IMR-90 (cell line): Measurements from ENCODE around the gene PKP4. TPM values are rescaled to one million over a fixed set of nuclear protein-coding genes. Genes with fewer than 3 reads are reported as not detected.

Experiments used
- ATAC-seq: fragments of 200-7000 bp; cut with Tn5 transposase; 2 replicates; pipeline ENCODE4 v1.9.1; 2020; ENCODE audit warnings: low read depth, mild to moderate bottlenecking, moderate library complexity
- BruUV-seq: library from RNA; stranded (reverse); fragments of 400-500 nt; replicated peaks from 2 replicates; lab custom pipeline; 2021; lab: Mats Ljungman, UMichigan
- CTCF ChIA-PET: fragments of 300-600 bp; formaldehyde crosslinking; extraction: SDS; loops from one replicate; lab custom pipeline; 2021; ENCODE audit warnings: antibody characterized with exemption; lab: Yijun Ruan, JAX
- POLR2A ChIA-PET: fragments of 300-600 bp; sonication (Branson Sonifier 250); formaldehyde crosslinking; loops from one replicate; lab custom pipeline; 2022; ENCODE audit warnings: antibody characterized with exemption; ENCODE audit not compliant: unreplicated experiment; lab: Charles Lee
- DNase-seq: peaks from one replicate; pipeline ENCODE4 v3.0.0; 2013
- H2AFZ ChIP-seq: replicated peaks from 2 replicates; pipeline ENCODE3; 2013; ENCODE audit warnings: low read length, mild to moderate bottlenecking; ENCODE audit not compliant: poor library complexity
- H2AK5ac ChIP-seq: 2 replicates; pipeline ENCODE4 v1.6.1; 2013; ENCODE audit warnings: low read depth, low read length, inconsistent platforms
- H2AK9ac ChIP-seq: replicated peaks from 2 replicates; pipeline ENCODE3; 2013; ENCODE audit warnings: mild to moderate bottlenecking, low read depth, low read length, moderate library complexity; ENCODE audit not compliant: poor library complexity
- H2BK120ac ChIP-seq: 2 replicates; pipeline ENCODE4 v1.6.1; 2013; ENCODE audit warnings: low read depth, low read length, inconsistent platforms
- H2BK15ac ChIP-seq: 3 replicates; pipeline ENCODE4 v1.6.1; 2013; ENCODE audit warnings: low read depth, low read length, inconsistent platforms
- H2BK20ac ChIP-seq: 2 replicates; pipeline ENCODE4 v1.6.1; 2013; ENCODE audit warnings: low read depth, mild to moderate bottlenecking, inconsistent platforms, low read length, moderate library complexity
- H2BK5ac ChIP-seq: 2 replicates; pipeline ENCODE4 v1.6.1; 2013; ENCODE audit warnings: mild to moderate bottlenecking, low read depth, low read length, inconsistent platforms; ENCODE audit not compliant: poor library complexity, severe bottlenecking
- H3K14ac ChIP-seq: replicated peaks from 2 replicates; pipeline ENCODE4 v1.6.1; 2013; ENCODE audit warnings: low read depth, low read length, inconsistent platforms
- H3K18ac ChIP-seq: 2 replicates; pipeline ENCODE4 v1.6.1; 2013; ENCODE audit warnings: low read depth, low read length, control low read depth
- H3K23ac ChIP-seq: 2 replicates; pipeline ENCODE4 v1.6.1; 2013; ENCODE audit warnings: low read depth, low read length, inconsistent platforms
- H3K27ac ChIP-seq: 2 replicates; pipeline ENCODE4 v1.5.1; 2013; ENCODE audit warnings: mild to moderate bottlenecking, control low read depth, low read length; ENCODE audit not compliant: insufficient read depth
- H3K27me3 ChIP-seq: 2 replicates; pipeline ENCODE4 v1.6.1; 2013; ENCODE audit warnings: low read length; ENCODE audit not compliant: control insufficient read depth, insufficient read depth
- H3K36me3 ChIP-seq: 2 replicates; pipeline ENCODE4 v1.6.1; 2013; ENCODE audit warnings: low read length, mixed read lengths; ENCODE audit not compliant: control insufficient read depth, insufficient read depth
- H3K4ac ChIP-seq: 2 replicates; pipeline ENCODE4 v1.6.1; 2013; ENCODE audit warnings: low read depth, low read length, inconsistent platforms
- H3K4me1 ChIP-seq: 2 replicates; pipeline ENCODE4 v1.6.1; 2013; ENCODE audit warnings: low read length, mixed read lengths; ENCODE audit not compliant: control insufficient read depth, insufficient read depth
- H3K4me2 ChIP-seq: 2 replicates; pipeline ENCODE4 v1.6.1; 2013; ENCODE audit warnings: low read depth, mild to moderate bottlenecking, control low read depth, low read length, moderate library complexity
- H3K4me3 ChIP-seq: 2 replicates; pipeline ENCODE4 v1.5.1; 2013; ENCODE audit warnings: low read depth, mild to moderate bottlenecking, control low read depth, low read length, moderate library complexity; ENCODE audit not compliant: insufficient read depth
- H3K56ac ChIP-seq: 2 replicates; pipeline ENCODE4 v1.6.1; 2013; ENCODE audit warnings: low read length, inconsistent platforms; ENCODE audit not compliant: insufficient read depth; ENCODE audit errors: extremely low read depth
- H3K79me1 ChIP-seq, 2 experiments: 2 replicates each; pipeline ENCODE4 v1.6.1; 2013; ENCODE audit warnings: low read length in 2 of 2, inconsistent platforms in 1 of 2, low read depth in 1 of 2
- H3K9ac ChIP-seq: 2 replicates; pipeline ENCODE4 v1.6.1; 2013; ENCODE audit warnings: low read depth, low read length, control low read depth
- H3K9me1 ChIP-seq: 2 replicates; pipeline ENCODE4 v1.6.1; 2013; ENCODE audit warnings: low read length, inconsistent platforms; ENCODE audit not compliant: insufficient read depth
- H3K9me3 ChIP-seq: 2 replicates; pipeline ENCODE4 v1.6.1; 2013; ENCODE audit warnings: low read length; ENCODE audit not compliant: control insufficient read depth, insufficient read depth
- H4K20me1 ChIP-seq: 2 replicates; pipeline ENCODE4 v1.6.1; 2013; ENCODE audit warnings: low read length, inconsistent platforms; ENCODE audit not compliant: insufficient read depth
- H4K5ac ChIP-seq: 2 replicates; pipeline ENCODE4 v1.6.1; 2013; ENCODE audit warnings: mild to moderate bottlenecking, low read depth, low read length, control low read depth
- H4K8ac ChIP-seq, 2 experiments: 2 replicates each; pipeline ENCODE4 v1.6.1; 2013; ENCODE audit warnings: low read depth in 2 of 2, low read length in 2 of 2, control low read depth in 1 of 2, inconsistent platforms in 1 of 2
- H4K91ac ChIP-seq: 2 replicates; pipeline ENCODE4 v1.6.1; 2013; ENCODE audit warnings: low read depth, low read length, inconsistent platforms; ENCODE audit not compliant: insufficient read depth
- BHLHE40 ChIP-seq: fragments of 150-350 bp; IDR thresholded peaks from 2 replicates; pipeline ENCODE4 v1.6.1; 2016; ENCODE audit warnings: mild to moderate bottlenecking, low read depth, low read length
- CEBPB ChIP-seq: IDR thresholded peaks from 2 replicates; pipeline ENCODE4 v1.6.1; 2012; ENCODE audit warnings: low read depth, low read length, improper control_type of control experiment
- CHD1 ChIP-seq: IDR thresholded peaks from 2 replicates; pipeline ENCODE4 v1.6.1; 2012; ENCODE audit warnings: low read depth, low read length, improper control_type of control experiment
- FOS ChIP-seq: fragments of 150-350 bp; IDR thresholded peaks from 2 replicates; pipeline ENCODE4 v1.6.1; 2016; ENCODE audit warnings: low read depth, low read length
- MAFK ChIP-seq: IDR thresholded peaks from 2 replicates; pipeline ENCODE4 v1.6.1; 2012; ENCODE audit warnings: low read depth, low read length, improper control_type of control experiment
- MAZ ChIP-seq: IDR thresholded peaks from 2 replicates; pipeline ENCODE4 v1.6.1; 2012; ENCODE audit warnings: low read depth, mild to moderate bottlenecking, low read length, improper control_type of control experiment, moderate library complexity, borderline replicate concordance
- MXI1 ChIP-seq: IDR thresholded peaks from 2 replicates; pipeline ENCODE4 v1.6.1; 2012; ENCODE audit warnings: low read depth, mild to moderate bottlenecking, low read length, moderate library complexity, borderline replicate concordance
- NFE2L2 ChIP-seq: fragments of 150-350 bp; IDR thresholded peaks from 2 replicates; pipeline ENCODE4 v1.6.1; 2016; ENCODE audit warnings: low read depth, mild to moderate bottlenecking, low read length
- POLR2A ChIP-seq: IDR thresholded peaks from 2 replicates; pipeline ENCODE4 v1.6.1; 2012; ENCODE audit warnings: mild to moderate bottlenecking, low read depth, low read length
- RAD21 ChIP-seq: IDR thresholded peaks from 2 replicates; pipeline ENCODE4 v1.6.1; 2012; ENCODE audit warnings: low read length, improper control_type of control experiment
- RCOR1 ChIP-seq: IDR thresholded peaks from 2 replicates; pipeline ENCODE4 v1.6.1; 2012; ENCODE audit warnings: mild to moderate bottlenecking, low read length, improper control_type of control experiment; ENCODE audit not compliant: insufficient replicate concordance
- RFX5 ChIP-seq: IDR thresholded peaks from 2 replicates; pipeline ENCODE4 v1.8.0; 2012; ENCODE audit warnings: low read depth, mild to moderate bottlenecking, low read length, moderate library complexity
- SMC3 ChIP-seq: fragments of 150-350 bp; IDR thresholded peaks from 2 replicates; pipeline ENCODE4 v1.6.1; 2016; ENCODE audit warnings: low read depth, mild to moderate bottlenecking, antibody characterized with exemption, low read length, moderate library complexity
- WGBS, 2 experiments: methylation state at CpG; one replicate each; pipeline versions ENCODE4 v1.1.5 to v1.1.7; 2013; ENCODE audit warnings: missing lambda C conversion rate in 2 of 2; ENCODE audit not compliant: insufficient read length in 1 of 2; ENCODE audit errors: extremely low coverage in 2 of 2; 5-methylcytosine and 5-hydroxymethylcytosine counted together
- dilution Hi-C: fragments of 300-500 bp; cut with HindIII; formaldehyde crosslinking; loops from one replicate; pipeline ENCODE4 v1.14.3; 2018; ENCODE audit warnings: low sequenced_read_pairs; ENCODE audit not compliant: unreplicated experiment
- in situ Hi-C: fragments of 300-500 bp; cut with MboI; formaldehyde crosslinking; loops from 3 replicates; pipeline ENCODE4 v1.14.3; 2019; ENCODE audit warnings: low sequenced_read_pairs, inconsistent platforms, mixed read lengths
- intact Hi-C: fragments of 100-400 bp; cut with micrococcal nuclease; formaldehyde crosslinking; loops from 2 replicates; pipeline ENCODE4 v1.10.0; 2022
- polyA plus RNA-seq, 3 experiments: library from polyadenylated mRNA; depleted of rRNA; stranded (reverse); fragments of >200 nt; gene quantifications; 2 replicates each; pipeline ENCODE4 v1.2.3, GENCODE V29; 2012; ENCODE audit warnings: low replicate concordance in 1 of 3
- total RNA-seq: library from RNA; depleted of rRNA; stranded (reverse); fragments of >200 nt; gene quantifications from 2 replicates; pipeline ENCODE4 v1.2.3, GENCODE V29; 2012
- TF ChIP-seq, protein P1 (sequence below): fragments of 150-350 bp; IDR thresholded peaks from 2 replicates; pipeline ENCODE4 v1.6.1; 2016; ENCODE audit warnings: low read depth, mild to moderate bottlenecking, low read length, moderate library complexity, borderline replicate concordance
- TF ChIP-seq, protein P2 (sequence below): fragments of 150-350 bp; IDR thresholded peaks from 2 replicates; pipeline ENCODE4 v1.6.1; 2017; ENCODE audit warnings: mild to moderate bottlenecking, antibody characterized with exemption, low read length, low read depth
- TF ChIP-seq, protein P3 (sequence below): conservative IDR thresholded peaks from 2 replicates; pipeline ENCODE4 v1.5.1; 2012; ENCODE audit warnings: mild to moderate bottlenecking, low read depth, low read length, improper control_type of control experiment

The PKP4 gene
- total and polyA plus RNA-seq, 2 of the 4 experiments (the other 2 are of a cell fraction), result 20.1 to 37.8 TPM

DNA sequence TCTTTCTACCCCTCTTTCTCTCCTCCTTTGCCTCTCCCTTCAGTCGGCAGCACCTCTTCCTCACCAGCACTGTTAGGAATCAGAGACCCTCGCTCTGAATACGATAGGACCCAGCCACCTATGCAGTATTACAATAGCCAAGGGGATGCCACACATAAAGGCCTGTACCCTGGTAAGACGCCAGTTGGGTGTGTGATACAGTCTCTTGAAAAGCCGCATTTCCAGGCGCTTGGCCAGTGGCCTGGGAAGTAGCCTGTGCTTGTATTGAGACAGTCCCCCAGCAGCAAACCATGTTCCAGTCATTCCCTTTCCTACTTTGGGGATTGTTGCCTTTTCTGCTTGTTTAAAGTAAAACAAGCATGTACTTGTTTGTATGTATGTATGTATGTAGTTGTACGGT is 219.9 kb downstream of the PKP4 start:
- DNase-seq, result no peak
- Histone ChIP-seq H3K56ac (no peak overlapping the region), H2AK9ac (no peak overlapping the region), H3K9me1 (peaks cover 8% of the 10 kb centered on the region; the same call in 1 of the 2 replicates), H2BK120ac (no peak overlapping the region), H4K91ac (no peak overlapping the region), H2BK15ac (no peak overlapping the region), H3K9me3 (no peaks in the 10 kb centered on the region), H2BK5ac (no peak overlapping the region), H3K4me2 (no peak overlapping the region), H4K20me1 (no peaks in the 10 kb centered on the region), H4K5ac (no peak overlapping the region), H2AFZ (no peak overlapping the region), H3K79me1 (no peaks in the 10 kb centered on the region), H4K8ac (no peak overlapping the region), H3K4ac (no peak overlapping the region), H3K9ac (no peak overlapping the region), H2AK5ac (no peak overlapping the region), H3K27me3 (no peaks in the 10 kb centered on the region), H3K36me3 (peaks cover 16% of the 10 kb centered on the region), H2BK20ac (no peak overlapping the region), H3K14ac (no peak overlapping the region), H3K4me3 (no peak overlapping the region), H3K18ac (no peak overlapping the region), H3K23ac (no peak overlapping the region), H3K4me1 (no peaks in the 10 kb centered on the region), H3K27ac (no peak overlapping the region)
- no peak for TF ChIP-seq BHLHE40
- TF ChIP-seq, protein P1, sequence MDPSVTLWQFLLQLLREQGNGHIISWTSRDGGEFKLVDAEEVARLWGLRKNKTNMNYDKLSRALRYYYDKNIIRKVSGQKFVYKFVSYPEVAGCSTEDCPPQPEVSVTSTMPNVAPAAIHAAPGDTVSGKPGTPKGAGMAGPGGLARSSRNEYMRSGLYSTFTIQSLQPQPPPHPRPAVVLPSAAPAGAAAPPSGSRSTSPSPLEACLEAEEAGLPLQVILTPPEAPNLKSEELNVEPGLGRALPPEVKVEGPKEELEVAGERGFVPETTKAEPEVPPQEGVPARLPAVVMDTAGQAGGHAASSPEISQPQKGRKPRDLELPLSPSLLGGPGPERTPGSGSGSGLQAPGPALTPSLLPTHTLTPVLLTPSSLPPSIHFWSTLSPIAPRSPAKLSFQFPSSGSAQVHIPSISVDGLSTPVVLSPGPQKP, result no peak
- no peak for TF ChIP-seq NFE2L2
- no peak for TF ChIP-seq MAFK
- TF ChIP-seq RAD21, result no peak
- no peak for TF ChIP-seq CHD1
- TF ChIP-seq, protein P2, sequence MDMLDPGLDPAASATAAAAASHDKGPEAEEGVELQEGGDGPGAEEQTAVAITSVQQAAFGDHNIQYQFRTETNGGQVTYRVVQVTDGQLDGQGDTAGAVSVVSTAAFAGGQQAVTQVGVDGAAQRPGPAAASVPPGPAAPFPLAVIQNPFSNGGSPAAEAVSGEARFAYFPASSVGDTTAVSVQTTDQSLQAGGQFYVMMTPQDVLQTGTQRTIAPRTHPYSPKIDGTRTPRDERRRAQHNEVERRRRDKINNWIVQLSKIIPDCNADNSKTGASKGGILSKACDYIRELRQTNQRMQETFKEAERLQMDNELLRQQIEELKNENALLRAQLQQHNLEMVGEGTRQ, result no peak
- no peak for TF ChIP-seq CEBPB
- TF ChIP-seq MAZ, result no peak
- no peak for TF ChIP-seq RFX5
- TF ChIP-seq MXI1, result no peak
- TF ChIP-seq RCOR1, result no peak
- no peak for TF ChIP-seq POLR2A
- TF ChIP-seq FOS, result no peak
- no peak for TF ChIP-seq SMC3
- TF ChIP-seq, protein P3, sequence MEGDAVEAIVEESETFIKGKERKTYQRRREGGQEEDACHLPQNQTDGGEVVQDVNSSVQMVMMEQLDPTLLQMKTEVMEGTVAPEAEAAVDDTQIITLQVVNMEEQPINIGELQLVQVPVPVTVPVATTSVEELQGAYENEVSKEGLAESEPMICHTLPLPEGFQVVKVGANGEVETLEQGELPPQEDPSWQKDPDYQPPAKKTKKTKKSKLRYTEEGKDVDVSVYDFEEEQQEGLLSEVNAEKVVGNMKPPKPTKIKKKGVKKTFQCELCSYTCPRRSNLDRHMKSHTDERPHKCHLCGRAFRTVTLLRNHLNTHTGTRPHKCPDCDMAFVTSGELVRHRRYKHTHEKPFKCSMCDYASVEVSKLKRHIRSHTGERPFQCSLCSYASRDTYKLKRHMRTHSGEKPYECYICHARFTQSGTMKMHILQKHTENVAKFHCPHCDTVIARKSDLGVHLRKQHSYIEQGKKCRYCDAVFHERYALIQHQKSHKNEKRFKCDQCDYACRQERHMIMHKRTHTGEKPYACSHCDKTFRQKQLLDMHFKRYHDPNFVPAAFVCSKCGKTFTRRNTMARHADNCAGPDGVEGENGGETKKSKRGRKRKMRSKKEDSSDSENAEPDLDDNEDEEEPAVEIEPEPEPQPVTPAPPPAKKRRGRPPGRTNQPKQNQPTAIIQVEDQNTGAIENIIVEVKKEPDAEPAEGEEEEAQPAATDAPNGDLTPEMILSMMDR, result no peak
- no peak for ATAC-seq
- no CpG with 5 or more reads among the region's 7 CpGs for WGBS, 2 experiments
- intact Hi-C loops, result no loop called here
- BruUV-seq, result no TSS peak
- dilution Hi-C loops, result no loop called here
- ChIA-PET CTCF (no interaction called here), POLR2A (no interaction called here)
- in situ Hi-C loops, result no loop called here
